Esophagus muscularis mucosa (tissue), 4 donors: ENCODE data around the gene CACFD1.

ENCODE experiments used
- EP300 ChIP-seq: sonication (generic); formaldehyde crosslinking; IDR thresholded peaks from one replicate; pipeline ENCODE4 v1.6.1; 2017; ENCODE audit warnings: antibody characterized with exemption
- POLR2A ChIP-seq: fragments of 450-650 bp; IDR thresholded peaks from one replicate; pipeline ENCODE4 v1.6.1; 2017; ENCODE audit warnings: antibody characterized with exemption, moderate library complexity, mild to moderate bottlenecking, low read depth
- POLR2AphosphoS5 ChIP-seq, 2 donors: sonication (generic); formaldehyde crosslinking; IDR thresholded peaks; one replicate each; pipeline ENCODE4 v1.6.1; 2017; ENCODE audit warnings: antibody characterized with exemption in 2 of 2
- TF ChIP-seq, protein P1 (sequence below), 3 experiments: fragments of 200-600 bp in 2 of 3; fragments of 450-650 bp in 1 of 3; sonication (generic) in 2 of 3; IDR thresholded peaks; one replicate each; pipeline ENCODE4 v1.5.1; 2017 to 2019; ENCODE audit warnings: antibody characterized with exemption in 3 of 3, mild to moderate bottlenecking in 2 of 3, moderate library complexity in 1 of 3

DNA sequence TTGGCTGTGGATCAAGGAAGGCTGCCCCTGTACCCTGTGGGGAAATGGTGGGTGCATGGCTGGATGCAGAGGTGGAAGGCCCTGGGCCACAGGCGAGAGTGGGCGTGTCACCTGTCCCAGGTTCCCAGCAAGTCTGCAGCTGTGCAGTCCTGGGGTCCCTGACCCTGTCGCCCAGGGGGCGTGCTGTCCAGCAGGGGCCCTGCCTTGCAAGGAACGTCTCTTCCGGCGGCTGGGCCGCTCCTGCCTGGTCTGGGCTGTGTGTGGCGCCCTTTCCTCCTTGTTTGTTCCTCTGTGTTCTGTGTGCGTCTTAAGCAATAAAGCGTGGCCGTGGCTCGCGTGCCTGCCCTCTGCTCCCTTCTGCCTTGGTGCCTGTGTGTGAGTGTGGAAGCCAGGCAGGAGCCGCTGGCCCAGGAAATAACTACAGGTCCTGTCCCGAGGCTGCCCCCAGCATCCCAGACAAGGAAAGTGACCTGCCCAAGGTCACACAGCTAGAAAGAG lies 10.7 kb downstream of the CACFD1 start:
- TF ChIP-seq, protein P1, sequence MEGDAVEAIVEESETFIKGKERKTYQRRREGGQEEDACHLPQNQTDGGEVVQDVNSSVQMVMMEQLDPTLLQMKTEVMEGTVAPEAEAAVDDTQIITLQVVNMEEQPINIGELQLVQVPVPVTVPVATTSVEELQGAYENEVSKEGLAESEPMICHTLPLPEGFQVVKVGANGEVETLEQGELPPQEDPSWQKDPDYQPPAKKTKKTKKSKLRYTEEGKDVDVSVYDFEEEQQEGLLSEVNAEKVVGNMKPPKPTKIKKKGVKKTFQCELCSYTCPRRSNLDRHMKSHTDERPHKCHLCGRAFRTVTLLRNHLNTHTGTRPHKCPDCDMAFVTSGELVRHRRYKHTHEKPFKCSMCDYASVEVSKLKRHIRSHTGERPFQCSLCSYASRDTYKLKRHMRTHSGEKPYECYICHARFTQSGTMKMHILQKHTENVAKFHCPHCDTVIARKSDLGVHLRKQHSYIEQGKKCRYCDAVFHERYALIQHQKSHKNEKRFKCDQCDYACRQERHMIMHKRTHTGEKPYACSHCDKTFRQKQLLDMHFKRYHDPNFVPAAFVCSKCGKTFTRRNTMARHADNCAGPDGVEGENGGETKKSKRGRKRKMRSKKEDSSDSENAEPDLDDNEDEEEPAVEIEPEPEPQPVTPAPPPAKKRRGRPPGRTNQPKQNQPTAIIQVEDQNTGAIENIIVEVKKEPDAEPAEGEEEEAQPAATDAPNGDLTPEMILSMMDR (IDR thresholded peaks at IDR 0.05), result no peak
- TF ChIP-seq EP300, result no peak
- TF ChIP-seq POLR2AphosphoS5 (IDR thresholded peaks at IDR 0.05), result no peak
- TF ChIP-seq POLR2A, result no peak
